NCI-H524 (cell line): ENCODE results near the gene GPC6.

Experiments used
- DNase-seq, 2 experiments: peaks; one replicate each; lab custom pipeline; 2025; lab: John Stamatoyannopoulos, UW

The GPC6 gene

DNA sequence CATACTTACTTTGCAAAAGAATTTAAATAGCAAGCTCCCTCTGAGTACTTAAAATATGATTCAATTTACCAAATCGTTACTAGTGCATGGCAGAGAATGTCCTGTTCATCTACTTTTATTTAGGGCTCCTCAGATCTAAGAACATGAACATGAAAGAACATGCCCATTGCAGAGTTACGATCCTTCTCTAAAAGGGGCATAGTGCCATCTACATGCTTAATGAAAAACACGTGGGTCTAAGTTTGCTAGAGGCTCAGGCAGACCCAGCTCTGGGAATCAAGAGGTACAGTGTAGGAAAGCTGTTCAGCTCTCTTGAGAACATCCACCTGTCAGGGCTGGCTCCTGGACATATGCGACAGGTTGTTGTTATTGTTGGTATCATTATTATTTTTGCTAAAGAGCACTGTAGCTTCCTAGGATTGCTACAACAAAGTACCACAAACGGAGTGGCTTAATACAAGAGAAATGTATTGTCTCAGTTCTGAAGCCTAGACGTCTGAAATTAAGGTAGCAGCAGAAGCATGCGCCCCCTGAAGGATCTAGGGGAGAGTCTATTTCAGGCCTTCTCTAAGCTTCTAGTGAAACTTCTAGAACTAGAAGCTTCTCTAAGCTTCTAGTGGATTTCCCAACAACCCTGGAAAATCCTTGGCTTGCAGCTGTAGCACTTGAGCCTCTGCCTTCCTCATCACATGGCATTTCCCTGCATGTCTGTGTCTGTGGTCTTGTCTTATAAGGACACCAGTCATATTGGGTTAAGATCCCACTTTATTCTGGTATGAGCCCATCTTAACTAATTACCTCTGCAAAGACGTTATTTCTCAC, 1119.0 kb downstream of the GPC6 start:
- peak; percentile 28 to 69 for DNase-seq

DNA sequence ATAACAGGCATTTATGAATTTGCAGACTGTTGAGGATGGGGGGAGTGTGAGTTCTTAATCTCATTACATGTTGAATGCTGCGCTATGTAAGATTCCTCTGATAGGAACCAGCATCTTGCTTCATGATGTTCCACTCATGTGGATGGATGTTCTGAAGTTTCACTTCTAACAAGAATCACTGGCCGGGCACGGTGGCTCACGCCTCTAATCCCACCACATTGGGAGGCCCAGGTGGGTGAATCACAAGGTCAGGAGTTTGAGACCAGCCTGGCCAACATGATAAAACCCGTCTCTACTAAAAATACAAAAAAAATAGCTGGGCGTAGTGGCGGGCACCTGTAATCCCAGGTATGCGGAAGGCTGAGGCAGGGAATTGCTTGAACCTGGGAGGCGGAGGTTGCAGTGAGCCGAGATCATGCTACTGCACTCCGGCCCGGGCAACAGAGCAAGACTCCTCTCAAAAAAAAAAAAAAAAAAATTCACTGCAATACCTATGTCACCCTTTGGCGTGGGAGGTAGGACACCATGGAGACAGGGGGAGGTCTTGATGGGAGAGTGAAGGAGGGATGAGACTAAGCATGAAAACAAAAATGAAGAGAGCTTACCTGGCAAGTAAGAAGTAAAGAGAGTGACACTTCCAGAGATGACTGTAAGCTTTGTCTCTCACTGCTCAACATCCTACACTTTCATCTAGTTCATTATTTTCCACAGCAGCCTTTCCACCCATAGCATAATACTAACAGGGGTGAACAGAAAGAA, 1119.8 kb downstream of the GPC6 start:
- no peak for DNase-seq

- DNase-seq = no peak
Measured at GRCh38 chr13:94351292-94351990, 1124.8 kb downstream of the GPC6 start.

- DNase-seq = no peak
Measured at GRCh38 chr13:94352057-94352456, 1125.5 kb downstream of the GPC6 start.

DNA sequence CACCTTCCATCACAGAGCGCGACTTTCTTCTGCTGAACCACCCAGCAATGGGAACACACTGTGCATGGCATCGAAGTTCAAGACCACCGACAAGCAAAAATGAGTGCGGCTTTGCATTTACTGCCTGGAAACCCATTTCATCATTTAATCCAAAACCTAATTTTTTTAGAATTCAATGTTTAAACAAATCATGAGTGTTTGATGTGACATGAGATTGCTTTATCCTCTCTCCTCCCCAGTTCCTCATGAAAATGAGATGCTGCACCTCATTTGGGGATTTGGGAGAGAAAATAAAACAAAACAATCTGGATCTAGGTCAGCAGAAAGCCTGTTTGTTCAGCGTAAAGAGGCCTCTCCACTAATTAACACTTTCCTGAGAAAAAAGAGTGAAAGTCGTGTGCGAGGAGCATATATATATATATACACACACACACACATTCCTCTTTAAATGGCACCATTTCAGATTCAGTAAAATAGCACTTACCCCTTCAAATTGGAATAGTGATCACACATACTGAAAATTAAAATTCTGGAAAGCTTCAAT, 1126.6 kb downstream of the GPC6 start:
- no peak for DNase-seq

DNA sequence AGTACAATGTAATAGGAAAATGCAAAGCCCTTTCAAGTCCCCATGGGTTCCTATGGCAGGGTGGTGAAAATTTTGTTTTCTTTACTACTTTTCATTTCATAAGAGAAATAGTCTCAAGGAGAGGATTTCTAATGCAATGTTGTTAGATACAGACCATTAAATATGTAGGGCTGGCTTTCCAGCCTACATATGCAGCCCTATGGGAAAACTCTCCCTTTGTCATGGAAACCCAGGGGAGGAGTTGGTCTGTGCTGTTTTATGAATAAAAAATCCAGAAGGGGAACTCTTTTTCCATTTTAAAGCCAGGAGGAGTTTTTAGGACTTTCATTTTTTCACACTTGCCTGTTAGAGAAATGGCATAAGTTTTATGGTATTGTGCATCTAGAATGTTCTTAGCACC, 1133.3 kb downstream of the GPC6 start:
- no peak for DNase-seq

GRCh38 chr13:94362411-94362909, 1135.9 kb downstream of the GPC6 start:
- peak; percentile 72 to 83 for DNase-seq

- no peak for DNase-seq
Measured at GRCh38 chr13:94366677-94367076, 1140.1 kb downstream of the GPC6 start.

DNA sequence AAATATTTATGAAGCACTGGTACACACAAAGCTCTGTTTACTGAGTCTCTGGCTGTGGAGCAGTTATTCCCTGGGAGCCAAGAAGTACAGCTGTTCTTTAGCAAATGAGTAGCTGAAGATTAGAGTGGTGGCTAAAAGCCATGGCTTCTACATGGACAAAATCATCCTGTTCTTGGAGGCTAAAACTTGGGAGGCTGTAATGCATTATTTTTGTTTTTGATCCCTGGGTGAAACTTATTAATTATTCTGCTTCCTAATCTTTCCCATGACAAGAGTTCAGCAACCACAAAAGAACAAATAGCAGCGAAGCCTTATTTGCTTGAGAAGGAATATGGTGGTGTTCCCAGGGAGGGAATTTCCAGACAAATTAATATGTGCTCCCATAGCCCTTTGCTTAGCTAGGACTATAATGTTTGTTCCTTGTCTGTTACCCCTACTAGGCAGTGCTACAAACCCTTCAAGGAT, 1143.4 kb downstream of the GPC6 start:
- DNase-seq = no peak

- DNase-seq = no peak
Measured at GRCh38 chr13:94371855-94372254, 1145.2 kb downstream of the GPC6 start.

DNA sequence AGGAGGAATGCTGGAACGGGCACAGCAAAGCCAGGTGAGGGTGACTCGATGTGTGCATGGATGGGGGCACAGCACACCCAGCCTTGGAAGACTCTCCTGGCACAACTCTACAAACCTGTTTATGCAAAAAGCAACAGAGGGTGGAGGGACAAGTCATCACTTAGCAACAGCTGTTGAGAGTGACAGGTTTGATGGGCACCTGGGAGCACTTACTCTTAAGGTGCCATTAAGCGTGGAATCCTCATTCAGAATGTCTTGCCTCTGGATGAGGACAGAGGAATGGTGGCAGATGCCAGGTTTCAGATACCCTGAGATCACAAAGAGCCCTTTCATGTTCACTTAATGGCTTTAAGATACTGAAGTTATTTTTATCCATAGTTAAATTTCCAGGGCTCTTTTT, 1155.9 kb downstream of the GPC6 start:
- DNase-seq = peak in 1 of 2 experiments; percentile 44

GRCh38 chr13:94382960-94383359, 1156.4 kb downstream of the GPC6 start:
- no peak for DNase-seq

GRCh38 chr13:94384231-94384905, 1157.8 kb downstream of the GPC6 start:
- DNase-seq = peak; percentile 19 to 76

DNA sequence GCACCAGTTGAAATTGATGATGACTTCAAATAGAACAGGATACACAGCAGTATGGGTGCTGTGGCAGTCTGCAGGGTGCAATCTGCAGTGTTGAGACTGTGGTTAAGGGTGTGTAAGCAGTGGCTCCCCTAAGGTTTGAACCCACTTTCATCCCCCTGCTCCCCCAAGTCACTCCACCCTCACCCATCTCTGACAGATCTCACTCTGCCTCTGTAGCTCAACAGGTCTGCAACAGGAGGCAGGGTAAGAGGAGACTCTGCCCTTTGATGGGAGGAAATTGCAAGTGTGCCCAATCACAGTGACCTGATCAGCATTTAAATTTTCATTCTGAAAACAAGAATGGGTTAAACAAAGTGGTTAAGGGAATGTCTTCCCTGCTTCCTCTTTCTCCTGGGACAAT, 1160.4 kb downstream of the GPC6 start:
- no peak for DNase-seq

DNA sequence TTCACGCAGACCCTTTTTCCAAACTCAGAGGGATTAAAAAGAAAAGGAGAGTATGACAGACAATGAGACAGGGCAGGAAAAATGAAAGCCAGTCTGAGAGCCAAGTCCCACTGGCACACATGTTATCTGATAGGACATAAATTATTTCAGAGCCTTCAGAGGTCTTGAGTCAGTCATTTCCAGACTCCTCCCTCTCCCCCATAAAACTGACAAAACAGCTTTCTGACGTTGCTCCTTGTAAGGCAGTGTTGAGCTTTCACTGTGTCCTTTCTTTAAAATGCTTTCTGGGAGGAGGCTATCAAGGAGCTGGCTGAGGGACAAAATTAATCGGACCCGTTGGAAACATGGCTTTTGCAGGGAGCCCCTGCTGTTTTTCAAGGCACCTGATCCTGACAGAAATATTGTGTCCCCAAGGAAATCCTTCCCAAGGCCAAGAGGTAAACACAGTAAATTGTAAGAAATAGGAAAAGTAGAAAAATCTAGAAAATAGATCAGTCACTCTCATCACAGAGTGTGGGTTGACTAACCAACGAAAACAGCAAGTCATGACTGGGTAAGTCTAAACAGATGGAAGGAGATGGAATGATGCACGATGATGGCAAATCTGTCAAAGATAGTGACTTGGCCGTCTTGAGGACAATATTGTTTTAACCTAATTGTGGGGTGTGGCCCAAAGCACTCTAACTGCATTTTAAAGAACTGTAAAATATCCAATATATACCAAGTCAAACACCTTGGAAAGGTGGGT, 1163.2 kb downstream of the GPC6 start:
- no peak for DNase-seq

GRCh38 chr13:94390881-94391280, 1164.3 kb downstream of the GPC6 start:
- DNase-seq = no peak

GRCh38 chr13:94394723-94395122, 1168.1 kb downstream of the GPC6 start:
- DNase-seq = no peak

DNA sequence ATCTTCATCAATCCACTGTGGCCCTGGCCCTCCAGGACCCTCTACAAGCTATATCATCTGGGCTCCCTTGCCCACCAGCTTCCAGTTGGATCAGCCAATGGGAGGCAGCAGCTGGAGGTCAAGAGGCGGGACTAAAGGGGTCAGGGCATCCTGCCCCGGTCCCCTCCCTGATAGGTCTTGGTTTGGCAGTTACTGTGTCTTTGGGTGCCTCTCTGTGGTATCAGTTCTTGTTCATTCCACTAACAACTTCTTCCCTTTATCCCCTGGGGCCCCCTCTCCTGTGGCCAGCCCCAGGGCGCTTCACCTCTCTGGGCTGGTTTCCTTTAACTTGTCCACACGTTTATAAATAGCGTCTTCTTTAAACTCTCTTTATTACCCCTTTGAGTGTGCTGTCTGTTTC, 1169.3 kb downstream of the GPC6 start:
- DNase-seq = no peak

DNA sequence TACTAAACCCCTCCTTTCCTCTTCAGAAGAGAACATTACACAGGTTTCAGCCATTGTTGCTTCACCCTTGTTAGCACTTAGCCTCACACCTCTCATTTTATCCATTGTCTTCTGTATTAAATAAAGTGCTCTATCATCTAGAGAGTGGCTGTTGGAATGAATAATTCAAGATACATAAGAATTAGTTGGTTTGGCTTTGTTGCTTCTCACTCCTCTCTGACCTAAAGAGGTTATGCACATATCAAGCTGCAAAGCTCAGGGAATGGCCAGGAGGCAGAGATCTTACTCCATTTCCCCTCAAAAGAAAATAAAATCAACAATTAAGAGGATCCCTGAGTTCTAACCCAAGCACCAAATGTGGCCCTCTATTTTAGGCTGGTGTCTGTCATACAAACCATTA, 1173.2 kb downstream of the GPC6 start:
- no peak for DNase-seq

DNA sequence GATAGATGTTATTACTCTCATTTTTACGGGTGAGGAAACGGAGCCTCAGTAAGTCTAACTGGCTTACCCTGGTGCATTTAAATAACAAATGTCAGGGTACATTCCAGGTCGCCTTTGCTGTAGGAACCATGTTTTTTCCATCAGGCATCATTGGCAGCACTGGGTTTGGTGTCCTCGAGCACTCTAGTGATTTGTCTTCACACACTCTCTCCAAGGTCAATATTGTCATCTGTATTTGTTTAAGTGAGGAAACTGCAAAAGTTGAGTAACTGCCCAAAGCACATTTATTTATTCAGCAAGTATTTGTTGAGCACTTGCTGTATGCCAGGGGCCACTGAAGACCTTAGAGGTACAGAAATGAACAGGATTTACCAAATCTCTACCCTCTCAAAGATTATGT, 1174.3 kb downstream of the GPC6 start:
- DNase-seq = no peak
